Panc1 (cell line): ENCODE results near the gene OR10A6.

Source experiments
- POLR2AphosphoS5 ChIP-seq: IDR thresholded peaks from 2 replicates; pipeline ENCODE4 v1.6.1; 2012; ENCODE audit warnings: mild to moderate bottlenecking, low read depth, low read length, moderate library complexity
- SIN3A ChIP-seq: IDR thresholded peaks from 2 replicates; pipeline ENCODE4 v1.6.1; 2012; ENCODE audit warnings: low read depth, mild to moderate bottlenecking, low read length, moderate library complexity, borderline replicate concordance; ENCODE audit not compliant: insufficient read depth
- TF ChIP-seq, protein P1 (sequence below): fragments of 450-650 bp; IDR thresholded peaks from 2 replicates; pipeline ENCODE4 v1.5.1; 2017; ENCODE audit warnings: mild to moderate bottlenecking
- TF ChIP-seq, protein P2 (sequence below), 2 experiments: IDR thresholded peaks; 2 replicates each; pipeline ENCODE4 v1.6.1; 2011 to 2012; ENCODE audit warnings: low read depth in 2 of 2, control low read depth in 1 of 2, low read length in 1 of 2, mild to moderate bottlenecking in 1 of 2, moderate library complexity in 1 of 2; ENCODE audit not compliant: insufficient read depth in 1 of 2

DNA sequence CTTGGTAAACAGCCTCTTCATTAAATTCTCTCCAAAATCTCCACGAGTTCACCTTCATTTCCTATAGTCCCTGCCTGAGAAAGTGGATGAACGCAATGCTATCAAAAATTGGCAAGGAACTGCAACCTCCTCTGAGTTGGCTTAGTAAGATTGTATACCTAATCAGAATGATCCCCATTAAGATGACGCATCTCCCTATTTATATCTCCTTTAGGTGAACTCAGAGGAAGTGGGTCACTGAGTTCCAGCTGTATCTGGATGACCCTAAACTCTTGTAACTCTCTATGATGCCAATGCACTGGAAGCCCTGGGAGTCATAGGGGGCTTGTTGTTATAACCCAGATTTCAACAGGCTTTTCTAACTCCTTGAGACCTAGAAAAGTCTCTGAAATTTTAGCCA, 48.2 kb downstream of the OR10A6 start:
- TF ChIP-seq, protein P1, sequence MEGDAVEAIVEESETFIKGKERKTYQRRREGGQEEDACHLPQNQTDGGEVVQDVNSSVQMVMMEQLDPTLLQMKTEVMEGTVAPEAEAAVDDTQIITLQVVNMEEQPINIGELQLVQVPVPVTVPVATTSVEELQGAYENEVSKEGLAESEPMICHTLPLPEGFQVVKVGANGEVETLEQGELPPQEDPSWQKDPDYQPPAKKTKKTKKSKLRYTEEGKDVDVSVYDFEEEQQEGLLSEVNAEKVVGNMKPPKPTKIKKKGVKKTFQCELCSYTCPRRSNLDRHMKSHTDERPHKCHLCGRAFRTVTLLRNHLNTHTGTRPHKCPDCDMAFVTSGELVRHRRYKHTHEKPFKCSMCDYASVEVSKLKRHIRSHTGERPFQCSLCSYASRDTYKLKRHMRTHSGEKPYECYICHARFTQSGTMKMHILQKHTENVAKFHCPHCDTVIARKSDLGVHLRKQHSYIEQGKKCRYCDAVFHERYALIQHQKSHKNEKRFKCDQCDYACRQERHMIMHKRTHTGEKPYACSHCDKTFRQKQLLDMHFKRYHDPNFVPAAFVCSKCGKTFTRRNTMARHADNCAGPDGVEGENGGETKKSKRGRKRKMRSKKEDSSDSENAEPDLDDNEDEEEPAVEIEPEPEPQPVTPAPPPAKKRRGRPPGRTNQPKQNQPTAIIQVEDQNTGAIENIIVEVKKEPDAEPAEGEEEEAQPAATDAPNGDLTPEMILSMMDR, result no peak
- TF ChIP-seq, protein P2, sequence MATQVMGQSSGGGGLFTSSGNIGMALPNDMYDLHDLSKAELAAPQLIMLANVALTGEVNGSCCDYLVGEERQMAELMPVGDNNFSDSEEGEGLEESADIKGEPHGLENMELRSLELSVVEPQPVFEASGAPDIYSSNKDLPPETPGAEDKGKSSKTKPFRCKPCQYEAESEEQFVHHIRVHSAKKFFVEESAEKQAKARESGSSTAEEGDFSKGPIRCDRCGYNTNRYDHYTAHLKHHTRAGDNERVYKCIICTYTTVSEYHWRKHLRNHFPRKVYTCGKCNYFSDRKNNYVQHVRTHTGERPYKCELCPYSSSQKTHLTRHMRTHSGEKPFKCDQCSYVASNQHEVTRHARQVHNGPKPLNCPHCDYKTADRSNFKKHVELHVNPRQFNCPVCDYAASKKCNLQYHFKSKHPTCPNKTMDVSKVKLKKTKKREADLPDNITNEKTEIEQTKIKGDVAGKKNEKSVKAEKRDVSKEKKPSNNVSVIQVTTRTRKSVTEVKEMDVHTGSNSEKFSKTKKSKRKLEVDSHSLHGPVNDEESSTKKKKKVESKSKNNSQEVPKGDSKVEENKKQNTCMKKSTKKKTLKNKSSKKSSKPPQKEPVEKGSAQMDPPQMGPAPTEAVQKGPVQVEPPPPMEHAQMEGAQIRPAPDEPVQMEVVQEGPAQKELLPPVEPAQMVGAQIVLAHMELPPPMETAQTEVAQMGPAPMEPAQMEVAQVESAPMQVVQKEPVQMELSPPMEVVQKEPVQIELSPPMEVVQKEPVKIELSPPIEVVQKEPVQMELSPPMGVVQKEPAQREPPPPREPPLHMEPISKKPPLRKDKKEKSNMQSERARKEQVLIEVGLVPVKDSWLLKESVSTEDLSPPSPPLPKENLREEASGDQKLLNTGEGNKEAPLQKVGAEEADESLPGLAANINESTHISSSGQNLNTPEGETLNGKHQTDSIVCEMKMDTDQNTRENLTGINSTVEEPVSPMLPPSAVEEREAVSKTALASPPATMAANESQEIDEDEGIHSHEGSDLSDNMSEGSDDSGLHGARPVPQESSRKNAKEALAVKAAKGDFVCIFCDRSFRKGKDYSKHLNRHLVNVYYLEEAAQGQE (IDR thresholded peaks at IDR 0.05; ENCODE audit: insufficient read depth in 1 of 2, low read depth in 2 of 2, low read length in 1 of 2), result no peak
- TF ChIP-seq POLR2AphosphoS5, result no peak
- TF ChIP-seq SIN3A, result no peak
